Measurements from ENCODE around the gene FBXW8.

Gene FBXW8

GRCh38 chr12:116887244-116887643, 23.5 kb upstream of the FBXW8 start:
- DNase-seq: no peak

GRCh38 chr12:116887897-116888296, 22.9 kb upstream of the FBXW8 start:
- DNase-seq: no peak

- no peak for DNase-seq
These were observed 20.4 kb upstream of the FBXW8 start for GRCh38 chr12:116890330-116890729.

- no peak for DNase-seq
These were observed 19.7 kb upstream of the FBXW8 start for GRCh38 chr12:116891019-116891418.

- no peak for DNase-seq
These were observed 18.2 kb upstream of the FBXW8 start for GRCh38 chr12:116892349-116893140.

GRCh38 chr12:116894913-116895312, 15.8 kb upstream of the FBXW8 start:
- no peak for DNase-seq

- no peak for DNase-seq
These were observed 14.3 kb upstream of the FBXW8 start for GRCh38 chr12:116896411-116896924.

GRCh38 chr12:116897476-116897875, 13.3 kb upstream of the FBXW8 start:
- no peak for DNase-seq

GRCh38 chr12:116898669-116899068, 12.1 kb upstream of the FBXW8 start:
- DNase-seq: no peak

- no peak for DNase-seq
These were observed 9.1 kb upstream of the FBXW8 start for GRCh38 chr12:116901612-116902011.

- DNase-seq: no peak
These were observed 6.9 kb upstream of the FBXW8 start for GRCh38 chr12:116903818-116904217.

GRCh38 chr12:116906285-116906684, 4.5 kb upstream of the FBXW8 start:
- no peak for DNase-seq

GRCh38 chr12:116910280-116910644, 488 bp upstream of the FBXW8 start:
- no peak for DNase-seq

GRCh38 chr12:116915326-116915725, 4.6 kb downstream of the FBXW8 start:
- DNase-seq: no peak

GRCh38 chr12:116916122-116916521, 5.4 kb downstream of the FBXW8 start:
- DNase-seq: no peak

GRCh38 chr12:116916714-116917114, 6.0 kb downstream of the FBXW8 start:
- no peak for DNase-seq

- DNase-seq: no peak
These were observed 7.7 kb downstream of the FBXW8 start for GRCh38 chr12:116918464-116918863.

- peak; percentile 74 for DNase-seq
These were observed 8.5 kb downstream of the FBXW8 start for GRCh38 chr12:116919247-116919661.

- no peak for DNase-seq
These were observed 9.1 kb downstream of the FBXW8 start for GRCh38 chr12:116919706-116920485.

- DNase-seq: no peak
These were observed 10.2 kb downstream of the FBXW8 start for GRCh38 chr12:116920939-116921338.

- no peak for DNase-seq
These were observed 11.6 kb downstream of the FBXW8 start for GRCh38 chr12:116922194-116922897.

GRCh38 chr12:116924558-116925453, 14.1 kb downstream of the FBXW8 start:
- no peak for DNase-seq
